Osteocyte (in vitro differentiated cells): Measurements from ENCODE around the gene EGLN2. TPM values are rescaled to one million over a fixed set of nuclear protein-coding genes. Genes with fewer than 3 reads are reported as not detected.

Experiments used
- DNase-seq: peaks from one replicate; pipeline ENCODE4 v3.0.0; 2021; ENCODE audit warnings: mixed read lengths; ENCODE audit not compliant: unreplicated experiment; ENCODE audit errors: extremely low spot score
- H3K27ac Mint-ChIP-seq: one replicate; pipeline ENCODE4 v1.8.0; 2021; ENCODE audit warnings: mild to moderate bottlenecking, mixed read lengths; ENCODE audit not compliant: unreplicated experiment
- H3K27me3 Mint-ChIP-seq: one replicate; pipeline ENCODE4 v1.8.0; 2021; ENCODE audit warnings: mixed read lengths; ENCODE audit not compliant: unreplicated experiment
- H3K36me3 Mint-ChIP-seq: one replicate; pipeline ENCODE4 v1.8.0; 2021; ENCODE audit warnings: mixed read lengths; ENCODE audit not compliant: unreplicated experiment
- H3K4me1 Mint-ChIP-seq: one replicate; pipeline ENCODE4 v1.8.0; 2021; ENCODE audit warnings: mixed read lengths; ENCODE audit not compliant: unreplicated experiment
- H3K4me3 Mint-ChIP-seq: one replicate; pipeline ENCODE4 v1.8.0; 2021; ENCODE audit warnings: mild to moderate bottlenecking, moderate library complexity, mixed read lengths; ENCODE audit not compliant: unreplicated experiment
- H3K9me3 Mint-ChIP-seq: one replicate; pipeline ENCODE4 v1.8.0; 2021; ENCODE audit warnings: mixed read lengths; ENCODE audit not compliant: unreplicated experiment
- total RNA-seq: library from RNA; stranded (reverse); gene quantifications from 2 replicates; pipeline ENCODE4 v1.2.1, GENCODE V29; 2021
- TF ChIP-seq, protein P1 (sequence below): fragments of 200-600 bp; sonication (generic); IDR thresholded peaks from 2 replicates; pipeline ENCODE4 v1.5.0; 2021; ENCODE audit warnings: antibody characterized with exemption, mild to moderate bottlenecking, moderate library complexity

Gene EGLN2
- total RNA-seq, 1 donor from 2014 or later, result 104 TPM

- Mint-ChIP-seq H3K27ac (peak overlapping the region; percentile 81), H3K4me3 (peak overlapping the region; percentile 70), H3K27me3 (no peaks in the 10 kb centered on the region), H3K36me3 (peaks cover 15% of the 10 kb centered on the region), H3K9me3 (no peaks in the 10 kb centered on the region), H3K4me1 (peaks cover 82% of the 10 kb centered on the region)
- DNase-seq, result no peak
- TF ChIP-seq, protein P1, sequence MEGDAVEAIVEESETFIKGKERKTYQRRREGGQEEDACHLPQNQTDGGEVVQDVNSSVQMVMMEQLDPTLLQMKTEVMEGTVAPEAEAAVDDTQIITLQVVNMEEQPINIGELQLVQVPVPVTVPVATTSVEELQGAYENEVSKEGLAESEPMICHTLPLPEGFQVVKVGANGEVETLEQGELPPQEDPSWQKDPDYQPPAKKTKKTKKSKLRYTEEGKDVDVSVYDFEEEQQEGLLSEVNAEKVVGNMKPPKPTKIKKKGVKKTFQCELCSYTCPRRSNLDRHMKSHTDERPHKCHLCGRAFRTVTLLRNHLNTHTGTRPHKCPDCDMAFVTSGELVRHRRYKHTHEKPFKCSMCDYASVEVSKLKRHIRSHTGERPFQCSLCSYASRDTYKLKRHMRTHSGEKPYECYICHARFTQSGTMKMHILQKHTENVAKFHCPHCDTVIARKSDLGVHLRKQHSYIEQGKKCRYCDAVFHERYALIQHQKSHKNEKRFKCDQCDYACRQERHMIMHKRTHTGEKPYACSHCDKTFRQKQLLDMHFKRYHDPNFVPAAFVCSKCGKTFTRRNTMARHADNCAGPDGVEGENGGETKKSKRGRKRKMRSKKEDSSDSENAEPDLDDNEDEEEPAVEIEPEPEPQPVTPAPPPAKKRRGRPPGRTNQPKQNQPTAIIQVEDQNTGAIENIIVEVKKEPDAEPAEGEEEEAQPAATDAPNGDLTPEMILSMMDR, result no peak
Observed at GRCh38 chr19:40802300-40803169, 3.5 kb downstream of the EGLN2 start.

GRCh38 chr19:40803170-40803856 lies 4.3 kb downstream of the EGLN2 start:
- TF ChIP-seq, protein P1, result no peak
- Mint-ChIP-seq H3K27me3 (no peaks in the 10 kb centered on the region), H3K9me3 (no peaks in the 10 kb centered on the region), H3K4me3 (no peak overlapping the region), H3K4me1 (peaks cover 77% of the 10 kb centered on the region), H3K36me3 (peaks cover 20% of the 10 kb centered on the region), H3K27ac (peak overlapping the region; percentile 81)
- DNase-seq, result no peak

GRCh38 chr19:40803857-40804782 lies 5.1 kb downstream of the EGLN2 start:
- Mint-ChIP-seq H3K9me3 (no peaks in the 10 kb centered on the region), H3K27ac (peak overlapping the region; percentile 92), H3K4me1 (peaks cover 74% of the 10 kb centered on the region), H3K4me3 (no peak overlapping the region), H3K27me3 (no peaks in the 10 kb centered on the region), H3K36me3 (peaks cover 21% of the 10 kb centered on the region)
- no peak for DNase-seq
- TF ChIP-seq, protein P1, result no peak

DNA sequence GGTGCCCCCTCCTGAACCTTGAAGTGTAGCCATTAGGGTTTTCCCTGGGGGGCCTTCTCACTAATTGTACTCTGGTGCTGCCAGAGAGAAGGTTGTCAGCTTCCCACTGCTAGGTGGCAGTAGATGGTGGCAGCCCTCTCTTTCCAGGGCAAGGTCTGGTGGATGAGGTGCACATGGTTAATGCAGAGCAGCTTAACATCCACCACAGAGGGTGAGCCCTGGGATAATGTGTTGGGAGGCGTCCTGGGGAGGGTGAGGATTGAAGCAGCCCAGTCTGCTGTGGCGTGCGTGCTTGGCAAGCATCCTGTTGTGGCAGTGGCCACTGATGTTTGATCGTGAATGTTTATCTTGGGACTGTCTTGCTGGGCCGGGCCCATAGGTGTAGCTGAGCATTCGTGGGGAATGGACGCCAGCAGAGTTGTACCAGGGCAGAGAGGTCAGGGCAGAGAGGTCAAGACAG lies 5.8 kb downstream of the EGLN2 start:
- Mint-ChIP-seq H3K4me1 (peaks cover 76% of the 10 kb centered on the region), H3K27me3 (no peaks in the 10 kb centered on the region), H3K4me3 (no peak overlapping the region), H3K36me3 (peaks cover 21% of the 10 kb centered on the region), H3K9me3 (no peaks in the 10 kb centered on the region), H3K27ac (peak overlapping the region; percentile 92)
- TF ChIP-seq, protein P1, result peak; percentile 14
- DNase-seq, result no peak
